HCT116 (cell line): ENCODE measurements around the gene HLA-DMA. TPM values are rescaled to one million over a fixed set of nuclear protein-coding genes. Genes with fewer than 3 reads are reported as not detected.

ENCODE experiments used
- ATAC-seq: fragments of 200-7000 bp; cut with Tn5 transposase; 2 replicates; pipeline ENCODE4 v1.9.1; 2020; ENCODE audit warnings: mild to moderate bottlenecking, moderate library complexity
- BruUV-seq: library from RNA; stranded (reverse); fragments of 400-500 nt; replicated peaks from 2 replicates; lab custom pipeline; 2021; lab: Mats Ljungman, UMichigan
- CTCF ChIA-PET: fragments of 300-600 bp; sonication (Branson Sonifier 250); formaldehyde crosslinking; loops from one replicate; lab custom pipeline; 2021; ENCODE audit warnings: antibody characterized with exemption; lab: Charles Lee
- POLR2A ChIA-PET: fragments of 300-600, 350-600 bp; sonication (Branson Sonifier 250); formaldehyde crosslinking; loops from one replicate; lab custom pipeline; 2021; ENCODE audit warnings: antibody characterized with exemption; lab: Charles Lee
- RAD21 ChIA-PET, 2 experiments: fragments of 300-600 bp; sonication (Branson Sonifier 250); formaldehyde crosslinking; loops; one replicate each; lab custom pipeline; 2023; ENCODE audit warnings: low total read pairs in 2 of 2; ENCODE audit not compliant: uncharacterized antibody in 2 of 2, unreplicated experiment in 2 of 2, low non-redundant PET in 1 of 2; lab: Charles Lee
- DNase-seq: peaks from one replicate; pipeline ENCODE4 v3.0.0-alpha.2; 2010; ENCODE audit warnings: low read depth, low spot score
- H2AFZ ChIP-seq: fragments of 200-600 bp; shearing (Covaris generic), sonication (generic); 2 replicates; pipeline ENCODE4 v1.6.1; 2017; ENCODE audit warnings: low read depth, mixed run types, mixed read lengths, antibody characterized with exemption, low read length; ENCODE audit not compliant: poor library complexity, severe bottlenecking
- H3K27ac ChIP-seq: 2 replicates; pipeline ENCODE4 v1.5.1; 2012; ENCODE audit warnings: low read depth, low read length
- H3K27me3 ChIP-seq: fragments of 200-600 bp; sonication (generic); 2 replicates; pipeline ENCODE4 v1.6.1; 2016; ENCODE audit warnings: mixed run types, low read length, mixed read lengths; ENCODE audit not compliant: insufficient read depth
- H3K36me3 ChIP-seq, 2 experiments: fragments of 200-500 bp in 1 of 2; fragments of 200-600 bp in 1 of 2; sonication (Bioruptor generic) in 1 of 2; sonication (generic) in 1 of 2; 2 replicates each; pipeline versions ENCODE4 v1.5.1 to v1.6.1; 2014 to 2016; ENCODE audit warnings: low read length in 2 of 2, inconsistent platforms in 1 of 2, mixed read lengths in 1 of 2, mixed run types in 1 of 2; ENCODE audit not compliant: insufficient read depth in 2 of 2, control insufficient read depth in 1 of 2
- H3K4me1 ChIP-seq, 2 experiments: fragments of 200-600 bp in 1 of 2; sonication (generic) in 1 of 2; 2 replicates each; pipeline versions ENCODE4 v1.5.1 to v1.6.1; 2012 to 2017; ENCODE audit warnings: low read length in 2 of 2, inconsistent platforms in 1 of 2, mild to moderate bottlenecking in 1 of 2, mixed read lengths in 1 of 2, mixed run types in 1 of 2, moderate library complexity in 1 of 2; ENCODE audit not compliant: insufficient read depth in 2 of 2, control insufficient read depth in 1 of 2
- H3K4me2 ChIP-seq: fragments of 200-600 bp; sonication (generic); 2 replicates; pipeline ENCODE4 v1.6.1; 2017; ENCODE audit warnings: mixed run types, low read length, mixed read lengths
- H3K4me3 ChIP-seq, 2 experiments: fragments of 200-600 bp in 1 of 2; sonication (generic) in 1 of 2; replicated peaks in 1 of 2; 2 replicates each; pipeline ENCODE4 v1.5.1; 2011 to 2016; ENCODE audit warnings: low read length in 2 of 2, control low read depth in 1 of 2, low read depth in 1 of 2, mild to moderate bottlenecking in 1 of 2, mixed read lengths in 1 of 2, mixed run types in 1 of 2
- H3K79me2 ChIP-seq: fragments of 200-600 bp; sonication (generic); 2 replicates; pipeline ENCODE4 v1.6.1; 2017; ENCODE audit warnings: mild to moderate bottlenecking, mixed run types, low read length, moderate library complexity, mixed read lengths; ENCODE audit not compliant: insufficient read depth
- H3K9ac ChIP-seq: fragments of 200-600 bp; sonication (generic); 2 replicates; pipeline ENCODE4 v1.6.1; 2016; ENCODE audit warnings: low read length, mixed read lengths
- H3K9me2 ChIP-seq: fragments of 200-600 bp; sonication (generic), shearing (Covaris generic); 2 replicates; pipeline ENCODE4 v1.6.1; 2017; ENCODE audit warnings: mixed run types, mild to moderate bottlenecking, moderate library complexity; ENCODE audit not compliant: insufficient read depth
- H3K9me3 ChIP-seq, 2 experiments: fragments of 200-500 bp in 1 of 2; fragments of 200-600 bp in 1 of 2; sonication (Bioruptor generic) in 1 of 2; sonication (generic) in 1 of 2; 2 replicates each; pipeline ENCODE4 v1.6.1; 2014 to 2017; ENCODE audit warnings: low read length in 2 of 2, mixed read lengths in 2 of 2, inconsistent platforms in 1 of 2, low read depth in 1 of 2, mild to moderate bottlenecking in 1 of 2, mixed run types in 1 of 2, moderate library complexity in 1 of 2; ENCODE audit not compliant: control insufficient read depth in 1 of 2, insufficient read depth in 1 of 2
- H4K20me1 ChIP-seq: fragments of 200-600 bp; sonication (generic), shearing (Covaris generic); 2 replicates; pipeline ENCODE4 v1.6.1; 2017; ENCODE audit warnings: mixed run types, mild to moderate bottlenecking, moderate library complexity; ENCODE audit not compliant: insufficient read depth
- CBX3 ChIP-seq: IDR thresholded peaks from 2 replicates; pipeline ENCODE4 v1.6.1; 2012; ENCODE audit warnings: low read depth
- EGR1 ChIP-seq: IDR thresholded peaks from 2 replicates; pipeline ENCODE4 v1.6.1; 2012; ENCODE audit warnings: low read depth
- EZH2 ChIP-seq: fragments of 200-600 bp; sonication (generic); IDR thresholded peaks from 2 replicates; pipeline ENCODE4 v1.6.1; 2017; ENCODE audit warnings: antibody characterized with exemption, mixed run types
- EZH2phosphoT487 ChIP-seq: fragments of 200-600 bp; IDR thresholded peaks from 2 replicates; pipeline ENCODE4 v1.6.1; 2018; ENCODE audit warnings: antibody characterized with exemption, borderline replicate concordance
- JUND ChIP-seq: IDR thresholded peaks from 2 replicates; pipeline ENCODE4 v1.6.1; 2012
- POLR2A ChIP-seq: IDR thresholded peaks from 2 replicates; pipeline ENCODE4 v1.7.0; 2011; ENCODE audit warnings: borderline replicate concordance; ENCODE audit not compliant: insufficient read depth, insufficient read length; ENCODE audit errors: extremely low read depth
- POLR2AphosphoS5 ChIP-seq: IDR thresholded peaks from 2 replicates; pipeline ENCODE4 v1.6.1; 2011; ENCODE audit warnings: mild to moderate bottlenecking, low read depth, low read length, moderate library complexity
- RAD21 ChIP-seq: IDR thresholded peaks from 2 replicates; pipeline ENCODE4 v1.6.1; 2012; ENCODE audit warnings: low read depth, mild to moderate bottlenecking
- SIN3A ChIP-seq: IDR thresholded peaks from 2 replicates; pipeline ENCODE4 v1.6.1; 2012; ENCODE audit warnings: low read depth
- SRF ChIP-seq: IDR thresholded peaks from 2 replicates; pipeline ENCODE4 v1.6.1; 2012; ENCODE audit warnings: low read depth
- YY1 ChIP-seq: IDR thresholded peaks from 2 replicates; pipeline ENCODE4 v1.6.1; 2011; ENCODE audit warnings: low read length, low read depth, moderate library complexity, mild to moderate bottlenecking; ENCODE audit not compliant: insufficient replicate concordance; ENCODE audit errors: extremely low read depth
- ZFX ChIP-seq: fragments of 450-650 bp; IDR thresholded peaks from 2 replicates; pipeline ENCODE4 v1.6.1; 2017
- ZNF274 ChIP-seq: fragments of 200-500 bp; sonication (Bioruptor generic); IDR thresholded peaks from 2 replicates; pipeline ENCODE4 v1.6.1; 2014; ENCODE audit warnings: mild to moderate bottlenecking, low read depth, low read length, inconsistent platforms
- intact Hi-C: fragments of 100-400 bp; cut with micrococcal nuclease; formaldehyde crosslinking; loops from 2 replicates; pipeline ENCODE4 v1.10.0; 2022
- total RNA-seq: library from RNA; stranded (reverse); gene quantifications from one replicate; pipeline ENCODE4 v1.2.1, GENCODE V29; 2021; ENCODE audit not compliant: unreplicated experiment
- TF ChIP-seq, protein P1 (sequence below), 3 experiments: fragments of 200-600 bp in 1 of 3; sonication (generic) in 1 of 3; IDR thresholded peaks in 2 of 3; conservative IDR thresholded peaks in 1 of 3; 2 replicates each; pipeline ENCODE4 v1.5.1; 2012 to 2017; ENCODE audit warnings: low read depth in 2 of 3, low read length in 2 of 3, antibody characterized with exemption in 1 of 3, borderline replicate concordance in 1 of 3, control low read depth in 1 of 3, mild to moderate bottlenecking in 1 of 3, mixed read lengths in 1 of 3, mixed run types in 1 of 3, moderate library complexity in 1 of 3; ENCODE audit not compliant: insufficient read depth in 1 of 3

The HLA-DMA gene
- total RNA-seq, 1 experiment from 2014 or later = 12.1 TPM

DNA sequence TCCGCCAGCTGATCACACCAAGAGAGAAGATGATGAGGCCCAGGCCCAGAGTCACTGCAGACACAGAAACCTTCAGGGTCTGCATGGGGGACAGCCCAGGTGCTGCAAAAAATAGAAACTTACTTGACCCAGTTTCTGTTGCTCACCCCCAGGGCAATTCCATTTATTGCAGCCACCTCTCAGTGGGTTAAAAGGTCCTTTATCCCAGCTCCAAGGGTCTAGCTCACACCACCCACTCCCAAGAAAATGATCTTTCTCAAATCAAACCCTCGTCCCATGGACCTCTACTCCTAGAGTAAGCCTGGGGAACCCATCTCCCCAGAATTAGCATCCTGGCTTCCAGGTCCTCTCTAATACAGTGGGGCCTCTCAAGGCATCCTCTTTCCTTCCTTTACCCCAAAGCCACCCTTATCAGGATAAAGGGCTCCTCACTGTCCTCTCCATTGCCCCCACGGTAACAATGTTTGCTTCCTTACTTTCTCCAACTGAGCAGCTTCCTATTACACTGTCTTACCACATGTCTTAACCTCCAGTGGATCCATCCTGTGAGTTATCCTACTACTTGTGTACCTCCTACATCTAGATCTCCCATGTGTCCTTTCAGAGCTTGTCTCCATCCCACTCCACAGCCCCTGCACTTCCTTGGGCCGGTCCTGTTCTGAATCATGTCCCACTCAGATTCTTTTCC lies 17.2 kb downstream of the HLA-DMA start:
- ATAC-seq = no peak

More for the DNA sequence above, 17.2 kb downstream of the HLA-DMA start:
- H3K27ac ChIP-seq = no peak overlapping the region
- H3K4me3 ChIP-seq = no peak overlapping the region
- no peaks in the 10 kb centered on the region for H3K27me3 ChIP-seq
- no peak for DNase-seq
- POLR2A ChIA-PET = no interaction called here
- H3K9me3 ChIP-seq = no peaks in the 10 kb centered on the region
- H3K4me2 ChIP-seq = no peak overlapping the region
- no peak overlapping the region for H3K9ac ChIP-seq
- no peaks in the 10 kb centered on the region for H4K20me1 ChIP-seq
- BruUV-seq = no TSS peak
- CTCF ChIA-PET = no interaction called here
- intact Hi-C loops = no loop called here
- no peaks in the 10 kb centered on the region for H3K36me3 ChIP-seq
- no peaks in the 10 kb centered on the region for H3K79me2 ChIP-seq
- TF ChIP-seq YY1 = no peak
- TF ChIP-seq JUND = no peak
- no peak for TF ChIP-seq EZH2phosphoT487
- TF ChIP-seq RAD21 = no peak
- TF ChIP-seq POLR2A = no peak
- TF ChIP-seq, protein P1, sequence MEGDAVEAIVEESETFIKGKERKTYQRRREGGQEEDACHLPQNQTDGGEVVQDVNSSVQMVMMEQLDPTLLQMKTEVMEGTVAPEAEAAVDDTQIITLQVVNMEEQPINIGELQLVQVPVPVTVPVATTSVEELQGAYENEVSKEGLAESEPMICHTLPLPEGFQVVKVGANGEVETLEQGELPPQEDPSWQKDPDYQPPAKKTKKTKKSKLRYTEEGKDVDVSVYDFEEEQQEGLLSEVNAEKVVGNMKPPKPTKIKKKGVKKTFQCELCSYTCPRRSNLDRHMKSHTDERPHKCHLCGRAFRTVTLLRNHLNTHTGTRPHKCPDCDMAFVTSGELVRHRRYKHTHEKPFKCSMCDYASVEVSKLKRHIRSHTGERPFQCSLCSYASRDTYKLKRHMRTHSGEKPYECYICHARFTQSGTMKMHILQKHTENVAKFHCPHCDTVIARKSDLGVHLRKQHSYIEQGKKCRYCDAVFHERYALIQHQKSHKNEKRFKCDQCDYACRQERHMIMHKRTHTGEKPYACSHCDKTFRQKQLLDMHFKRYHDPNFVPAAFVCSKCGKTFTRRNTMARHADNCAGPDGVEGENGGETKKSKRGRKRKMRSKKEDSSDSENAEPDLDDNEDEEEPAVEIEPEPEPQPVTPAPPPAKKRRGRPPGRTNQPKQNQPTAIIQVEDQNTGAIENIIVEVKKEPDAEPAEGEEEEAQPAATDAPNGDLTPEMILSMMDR (IDR thresholded peaks at IDR 0.05 in 2 of 3, conservative IDR thresholded peaks at IDR 0.05 in 1 of 3; ENCODE audit: borderline replicate concordance in 1 of 3, insufficient read depth in 1 of 3, low read depth in 2 of 3, low read length in 2 of 3) = no peak
- no peak for TF ChIP-seq ZNF274
- no peak for TF ChIP-seq CBX3
- no peak for TF ChIP-seq POLR2AphosphoS5
- no peak for TF ChIP-seq SIN3A
- no peak for TF ChIP-seq SRF
- no peak for TF ChIP-seq EGR1
- TF ChIP-seq EZH2 = no peak
- no peak for TF ChIP-seq ZFX
- TF ChIP-seq, all 23 proteins: peak for 0
- RAD21 ChIA-PET = no interaction called here
- no peak overlapping the region for H2AFZ ChIP-seq
- peaks cover 0 to 5% of the 10 kb centered on the region in 2 experiments; a peak in 2 of 4 replicates for H3K4me1 ChIP-seq
- H3K9me2 ChIP-seq = no peaks in the 10 kb centered on the region
